NT2/D1 (cell line): ENCODE data around the gene ITGB4.

ENCODE experiments used
- SUZ12 ChIP-seq: IDR thresholded peaks from 2 replicates; pipeline ENCODE4 v1.6.1; 2011; ENCODE audit not compliant: insufficient read length, insufficient read depth; ENCODE audit errors: extremely low read depth
- ZNF274 ChIP-seq: IDR thresholded peaks from 2 replicates; pipeline ENCODE4 v1.6.1; 2011; ENCODE audit warnings: mild to moderate bottlenecking, low read depth, low read length

- TF ChIP-seq SUZ12, result peak; percentile 67
- TF ChIP-seq ZNF274, result no peak
Observed at GRCh38 chr17:75720656-75721462, at the start of gene ITGB4.
